NOMO-1 (cell line): Measurements from ENCODE around the gene IMPACT.
A peak's percentile ranks its signal among the peaks of the same experiment; 100 is the strongest.

Experiments used
- DNase-seq, 2 experiments: peaks; one replicate each; lab custom pipeline; 2025; ENCODE audit not compliant: unreplicated experiment in 2 of 2; lab: John Stamatoyannopoulos, UW

Gene IMPACT

GRCh38 chr18:24420551-24420950 lies 5.9 kb upstream of the IMPACT start:
- no peak for DNase-seq

- DNase-seq, result no peak
Observed at GRCh38 chr18:24421831-24422230, 4.6 kb upstream of the IMPACT start.

GRCh38 chr18:24426073-24426397 lies 435 bp upstream of the IMPACT start:
- DNase-seq, result no peak

GRCh38 chr18:24427484-24427883 lies 1.0 kb downstream of the IMPACT start:
- peak; percentile 16 to 20 for DNase-seq

- DNase-seq, result no peak
Observed at GRCh38 chr18:24428709-24429108, 2.2 kb downstream of the IMPACT start.

- DNase-seq, result no peak
Observed at GRCh38 chr18:24429188-24429587, 2.7 kb downstream of the IMPACT start.

GRCh38 chr18:24432618-24433017 lies 6.1 kb downstream of the IMPACT start:
- peak; percentile 50 to 75 for DNase-seq

- DNase-seq, result no peak
Observed at GRCh38 chr18:24436939-24437338, 10.5 kb downstream of the IMPACT start.

- peak; percentile 49 to 89 for DNase-seq
Observed at GRCh38 chr18:24443870-24444269, 17.4 kb downstream of the IMPACT start.

GRCh38 chr18:24446453-24446852 lies 20.0 kb downstream of the IMPACT start:
- DNase-seq, result no peak

- DNase-seq, result no peak
Observed at GRCh38 chr18:24446953-24447538, 20.6 kb downstream of the IMPACT start.

- DNase-seq, result no peak
Observed at GRCh38 chr18:24447961-24448360, 21.5 kb downstream of the IMPACT start.

- DNase-seq, result no peak
Observed at GRCh38 chr18:24456549-24456948, 30.1 kb downstream of the IMPACT start.

GRCh38 chr18:24459772-24460171 lies 33.3 kb downstream of the IMPACT start:
- peak; percentile 39 to 42 for DNase-seq

- DNase-seq, result peak; percentile 16 to 53
Observed at GRCh38 chr18:24460388-24460787, 33.9 kb downstream of the IMPACT start, which contains the start of gene HRH4. Gene HRH4 (plus strand): TSS chr18:24460637. CDS start chr18:24460729, 92 bp downstream.

GRCh38 chr18:24461996-24462395 lies 35.5 kb downstream of the IMPACT start:
- no peak for DNase-seq

- DNase-seq, result no peak
Observed at GRCh38 chr18:24462838-24463775, 36.6 kb downstream of the IMPACT start.

GRCh38 chr18:24465486-24465885 lies 39.0 kb downstream of the IMPACT start:
- peak; percentile 69 to 87 for DNase-seq

- peak in 1 of 2 experiments; percentile 59 for DNase-seq
Observed at GRCh38 chr18:24466771-24467170, 40.3 kb downstream of the IMPACT start.

GRCh38 chr18:24470022-24470618 lies 43.6 kb downstream of the IMPACT start:
- no peak for DNase-seq

GRCh38 chr18:24470805-24471204 lies 44.3 kb downstream of the IMPACT start:
- DNase-seq, result no peak

GRCh38 chr18:24472591-24472990 lies 46.1 kb downstream of the IMPACT start:
- no peak for DNase-seq
